Transverse colon (tissue), 4 donors: ENCODE results near the gene CACNA1C. TPM values are rescaled to one million over a fixed set of nuclear protein-coding genes. Genes with fewer than 3 reads are reported as not detected.
"Not testable (repeated sequence)": the region's sequence is repeated elsewhere in the genome, so short reads cannot be mapped to it uniquely, and the experiment has no call there.

Experiments
- DNase-seq: peaks from one replicate; pipeline ENCODE4 v3.0.0-alpha.2; 2019
- H3K27ac ChIP-seq, 4 donors: fragments of 200-600 bp; sonication (generic); 2 replicates each; pipeline ENCODE4 v1.5.1; 2016 to 2018; ENCODE audit warnings: inconsistent platforms in 4 of 4
- H3K27me3 ChIP-seq: fragments of 200-600 bp; sonication (generic); 2 replicates; pipeline ENCODE4 v1.5.1; 2017; ENCODE audit warnings: inconsistent platforms
- H3K36me3 ChIP-seq, 4 donors: fragments of 200-600 bp; sonication (generic); 2 replicates each; pipeline ENCODE4 v1.5.1; 2017 to 2019; ENCODE audit warnings: inconsistent platforms in 4 of 4
- H3K4me1 ChIP-seq, 4 donors: fragments of 200-600 bp; sonication (generic); 2 replicates each; pipeline ENCODE4 v1.5.1; 2017 to 2020; ENCODE audit warnings: inconsistent platforms in 4 of 4
- H3K4me3 ChIP-seq, 4 donors: fragments of 200-600 bp; sonication (generic); 1 replicate in 1 of 4; 2 replicates in 3 of 4; pipeline versions ENCODE4 v1.5.1 to v1.6.1; 2017 to 2019; ENCODE audit warnings: inconsistent platforms in 4 of 4
- H3K9me3 ChIP-seq, 2 donors: fragments of 200-600 bp; sonication (generic); 2 replicates each; pipeline ENCODE4 v1.5.1; 2017 to 2019; ENCODE audit warnings: inconsistent platforms in 2 of 2
- EP300 ChIP-seq: sonication (generic); formaldehyde crosslinking; IDR thresholded peaks from one replicate; pipeline ENCODE4 v1.6.1; 2017; ENCODE audit warnings: antibody characterized with exemption, low read depth
- POLR2A ChIP-seq: fragments of 450-650 bp; IDR thresholded peaks from one replicate; pipeline ENCODE4 v1.6.1; 2016; ENCODE audit warnings: antibody characterized with exemption, mild to moderate bottlenecking, moderate library complexity
- POLR2AphosphoS5 ChIP-seq, 3 donors: sonication (generic); formaldehyde crosslinking; IDR thresholded peaks; one replicate each; pipeline ENCODE4 v1.6.1; 2016; ENCODE audit warnings: antibody characterized with exemption in 3 of 3
- WGBS, 2 donors: methylation state at CpG; one replicate each; pipeline ENCODE4 v1.1.5; 2018; ENCODE audit warnings: low coverage in 1 of 2; 5-methylcytosine and 5-hydroxymethylcytosine counted together
- in situ Hi-C, 4 donors: fragments of 200-750 bp; cut with MboI; loops; one replicate each; pipeline versions ENCODE4 v1.15.0 to v1.15.1; 2017; ENCODE audit warnings: low sequenced_read_pairs in 3 of 4, low pct_ligation_motif_present in 1 of 4, low pct_unique_long_range_greater_than_20kb in 1 of 4
- intact Hi-C: fragments of 100-400 bp; cut with DNase I; formaldehyde crosslinking; loops from one replicate; pipeline ENCODE4 v1.15.1; 2023; ENCODE audit warnings: low total_unique reads
- total RNA-seq, 4 donors: library from RNA; depleted of rRNA; stranded (reverse); fragments of >200 nt; gene quantifications; one replicate each; pipeline ENCODE4 v1.1.0, GENCODE V29; 2016
- TF ChIP-seq, protein P1 (sequence below), 5 experiments: fragments of 200-600 bp in 3 of 5; fragments of 450-650 bp in 2 of 5; sonication (generic) in 3 of 5; IDR thresholded peaks; 1 replicate in 2 of 5; 2 replicates in 3 of 5; pipeline ENCODE4 v1.5.1; 2016 to 2017; ENCODE audit warnings: antibody characterized with exemption in 5 of 5, inconsistent platforms in 3 of 5, mild to moderate bottlenecking in 2 of 5, moderate library complexity in 1 of 5

The CACNA1C gene
- total RNA-seq, 4 donors from 2014 or later, result 18.8 to 35.2 (median 24.8) TPM

DNA sequence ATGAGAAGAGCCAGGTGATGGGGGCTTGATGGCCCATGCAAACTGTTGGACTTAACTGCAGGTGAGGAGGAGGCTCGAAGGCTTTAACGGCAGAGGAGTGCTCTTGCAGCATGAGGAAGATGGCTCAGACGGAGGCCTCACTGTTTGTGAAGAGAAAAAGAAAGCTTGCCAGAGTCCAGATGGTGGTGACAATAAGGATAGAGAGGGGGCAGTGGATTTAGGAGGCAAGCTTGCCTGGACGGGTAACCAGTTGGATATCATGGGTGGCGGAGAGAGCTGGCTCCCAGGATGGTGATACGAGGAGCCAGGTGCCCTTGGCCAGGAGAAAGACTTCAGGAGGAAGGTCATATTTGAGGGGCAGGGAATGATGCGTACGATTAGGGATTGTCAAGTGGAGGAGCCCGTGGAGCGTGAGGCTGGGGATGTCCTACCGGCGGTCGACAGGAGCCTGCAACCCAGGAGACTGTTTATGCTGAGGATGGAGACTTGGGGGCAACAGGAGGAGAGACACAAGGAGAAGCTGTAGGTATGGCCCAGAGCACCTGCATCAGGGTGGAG is 71.8 kb downstream of the CACNA1C start:
- intact Hi-C loops, result no loop called here
- no peak overlapping the region for H3K4me3 ChIP-seq
- in situ Hi-C loops, result no loop called here
- H3K27me3 ChIP-seq, result no peaks in the 10 kb centered on the region
- no peaks in the 10 kb centered on the region for H3K9me3 ChIP-seq
- no peak overlapping the region for H3K27ac ChIP-seq
- no peak for TF ChIP-seq POLR2A
- no peak for TF ChIP-seq POLR2AphosphoS5 (IDR thresholded peaks at IDR 0.05)
- TF ChIP-seq EP300, result no peak
- TF ChIP-seq, protein P1, sequence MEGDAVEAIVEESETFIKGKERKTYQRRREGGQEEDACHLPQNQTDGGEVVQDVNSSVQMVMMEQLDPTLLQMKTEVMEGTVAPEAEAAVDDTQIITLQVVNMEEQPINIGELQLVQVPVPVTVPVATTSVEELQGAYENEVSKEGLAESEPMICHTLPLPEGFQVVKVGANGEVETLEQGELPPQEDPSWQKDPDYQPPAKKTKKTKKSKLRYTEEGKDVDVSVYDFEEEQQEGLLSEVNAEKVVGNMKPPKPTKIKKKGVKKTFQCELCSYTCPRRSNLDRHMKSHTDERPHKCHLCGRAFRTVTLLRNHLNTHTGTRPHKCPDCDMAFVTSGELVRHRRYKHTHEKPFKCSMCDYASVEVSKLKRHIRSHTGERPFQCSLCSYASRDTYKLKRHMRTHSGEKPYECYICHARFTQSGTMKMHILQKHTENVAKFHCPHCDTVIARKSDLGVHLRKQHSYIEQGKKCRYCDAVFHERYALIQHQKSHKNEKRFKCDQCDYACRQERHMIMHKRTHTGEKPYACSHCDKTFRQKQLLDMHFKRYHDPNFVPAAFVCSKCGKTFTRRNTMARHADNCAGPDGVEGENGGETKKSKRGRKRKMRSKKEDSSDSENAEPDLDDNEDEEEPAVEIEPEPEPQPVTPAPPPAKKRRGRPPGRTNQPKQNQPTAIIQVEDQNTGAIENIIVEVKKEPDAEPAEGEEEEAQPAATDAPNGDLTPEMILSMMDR (IDR thresholded peaks at IDR 0.05), result no peak
- H3K4me1 ChIP-seq, result peaks cover 0 to 9% (median 2%) of the 10 kb centered on the region in 4 donors
- 85 to 88% methylated on average over 8 to 13 of the region's 13 CpGs for WGBS, 2 donors
- no peaks in the 10 kb centered on the region for H3K36me3 ChIP-seq
- DNase-seq, result no peak

DNA sequence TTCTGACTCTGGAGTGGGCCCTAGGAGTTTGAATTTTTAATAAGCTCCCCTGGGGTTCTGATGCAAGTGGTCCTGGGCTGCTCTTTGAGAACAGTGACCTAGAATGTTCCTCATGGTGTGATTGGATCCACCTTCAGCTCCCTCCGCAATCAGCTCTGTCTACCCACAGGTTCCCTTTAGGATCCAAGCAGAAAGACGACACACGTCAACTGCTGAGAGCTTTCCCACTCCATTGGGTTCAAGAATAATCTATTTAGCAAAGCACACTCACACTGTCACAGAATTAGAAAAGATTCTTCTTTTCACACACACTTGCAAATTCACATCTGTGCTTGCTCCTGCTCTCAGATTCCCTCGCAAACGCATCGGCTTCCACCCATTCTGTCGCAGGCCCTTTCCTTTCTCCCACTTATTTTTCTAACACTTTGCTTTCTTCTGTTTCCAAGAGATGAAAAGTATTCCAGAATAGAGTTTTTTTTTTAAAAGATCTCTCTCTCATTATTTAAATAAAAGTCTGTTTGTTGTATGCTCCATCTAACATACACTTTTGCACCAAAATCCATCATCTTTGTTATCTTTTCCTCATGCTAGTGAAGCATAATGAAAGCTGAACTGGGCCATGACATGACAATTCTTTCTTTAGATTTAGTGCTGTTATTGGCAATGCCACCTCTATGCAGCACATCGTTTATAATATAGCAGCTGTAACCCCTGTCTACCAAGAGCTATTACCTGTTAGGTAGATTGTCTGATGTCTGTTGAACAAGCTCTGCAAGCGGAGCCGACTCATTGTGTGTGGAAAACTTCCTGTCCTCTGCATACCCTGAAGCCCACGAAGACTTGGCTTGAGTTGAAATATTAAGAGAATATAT is 73.1 kb downstream of the CACNA1C start:
- DNase-seq, result no peak
- Histone ChIP-seq H3K9me3 (no peaks in the 10 kb centered on the region), H3K4me3 (no peak overlapping the region), H3K36me3 (no peaks in the 10 kb centered on the region), H3K27ac (peak overlapping the region; percentile 29 to 79 (median 58)), H3K4me1 (peaks cover 0 to 6% (median 0%) of the 10 kb centered on the region in 4 donors), H3K27me3 (no peaks in the 10 kb centered on the region)
- in situ Hi-C loops (no loop called here), intact Hi-C loops (no loop called here)
- TF ChIP-seq POLR2AphosphoS5 (IDR thresholded peaks at IDR 0.05), result no peak
- no peak for TF ChIP-seq EP300
- TF ChIP-seq, protein P1 (IDR thresholded peaks at IDR 0.05), result no peak
- 70 to 81% methylated on average over 4 to 11 of the region's 11 CpGs for WGBS, 2 donors

DNA sequence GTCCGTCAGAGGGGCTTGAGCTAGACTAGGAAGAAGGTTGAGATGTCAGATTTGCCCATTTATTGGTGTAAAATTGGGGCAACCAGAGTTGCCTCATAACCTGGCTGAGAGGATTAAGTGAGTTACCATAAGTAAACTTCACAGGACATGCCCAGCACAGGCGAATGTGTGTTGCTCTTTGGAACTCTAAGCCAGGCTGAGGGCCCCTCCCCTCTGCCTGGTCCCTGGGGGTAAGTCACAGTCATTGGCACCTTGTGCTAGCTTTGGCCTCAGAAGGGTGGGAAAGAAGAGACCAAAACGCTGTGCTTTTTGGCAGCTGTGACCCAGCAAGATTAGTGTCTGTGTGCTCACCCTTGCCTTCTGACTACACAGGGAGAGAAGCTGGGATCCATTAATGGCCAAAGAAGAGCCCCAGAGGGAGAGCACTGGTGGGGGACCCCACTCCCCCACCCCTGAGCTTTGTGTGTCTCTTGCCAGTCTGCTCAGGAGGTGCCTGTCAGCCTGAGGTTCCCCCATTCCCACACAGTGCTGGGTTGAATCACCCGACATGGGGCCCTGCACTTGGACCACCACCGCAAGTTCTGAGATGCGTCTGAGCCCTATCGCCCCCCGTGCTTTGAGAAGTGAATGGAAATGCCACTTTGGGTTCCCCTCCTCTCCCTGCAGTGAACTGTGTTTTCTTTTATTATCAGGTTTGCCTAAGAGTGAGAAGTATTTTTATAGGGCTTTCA is 74.1 kb downstream of the CACNA1C start:
- no peak for TF ChIP-seq EP300
- TF ChIP-seq, protein P1 (IDR thresholded peaks at IDR 0.05), result no peak
- TF ChIP-seq POLR2AphosphoS5 (IDR thresholded peaks at IDR 0.05), result no peak
- no peak for TF ChIP-seq POLR2A
- Histone ChIP-seq H3K4me3 (no peak overlapping the region), H3K27me3 (no peaks in the 10 kb centered on the region), H3K9me3 (no peaks in the 10 kb centered on the region), H3K27ac (peak overlapping the region; percentile 34 to 79 (median 58)), H3K4me1 (peaks cover 0 to 3% (median 0%) of the 10 kb centered on the region in 4 donors), H3K36me3 (no peaks in the 10 kb centered on the region)
- in situ Hi-C loops (no loop called here), intact Hi-C loops (no loop called here)
- no peak for DNase-seq
- WGBS, 2 donors, result 78% methylated on average over 7 of the region's 8 CpGs; no CpG with 5 or more reads in 1 of the 2 donors

DNA sequence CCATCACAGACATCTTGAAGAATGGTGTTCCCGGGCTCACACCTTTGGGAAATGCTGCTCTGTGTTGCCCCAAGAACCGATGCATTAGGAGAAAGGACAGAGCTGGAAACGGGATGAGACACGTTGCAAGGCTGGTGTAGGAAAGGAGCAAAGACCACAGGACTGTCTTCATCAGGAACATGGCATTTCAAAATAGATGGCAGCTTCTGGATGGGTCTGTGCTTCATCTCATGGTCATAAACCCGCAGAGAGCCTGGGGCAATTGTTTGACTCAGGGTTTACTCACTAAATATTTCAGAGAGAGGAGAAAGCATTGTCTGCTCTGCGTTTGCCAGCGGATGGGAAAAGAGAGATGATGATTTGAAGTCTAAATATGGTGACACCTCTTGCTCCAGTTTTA is 76.3 kb downstream of the CACNA1C start:
- WGBS, 2 donors, result 71 to 76% methylated on average over 2 to 7 of the region's 7 CpGs
- no peak for TF ChIP-seq POLR2A
- peak; percentile 58 to 88 (median 71) for TF ChIP-seq POLR2AphosphoS5 (IDR thresholded peaks at IDR 0.05)
- peak; percentile 64 for TF ChIP-seq EP300
- TF ChIP-seq, protein P1 (IDR thresholded peaks at IDR 0.05), result no peak
- Histone ChIP-seq H3K27ac (peak overlapping the region; percentile 24 to 79 (median 62)), H3K27me3 (no peaks in the 10 kb centered on the region), H3K36me3 (no peaks in the 10 kb centered on the region), H3K4me3 (no peak overlapping the region), H3K9me3 (no peaks in the 10 kb centered on the region), H3K4me1 (peaks cover 0 to 3% (median 0%) of the 10 kb centered on the region in 4 donors)
- DNase-seq, result no peak
- intact Hi-C loops (no loop called here), in situ Hi-C loops (no loop called here)

DNA sequence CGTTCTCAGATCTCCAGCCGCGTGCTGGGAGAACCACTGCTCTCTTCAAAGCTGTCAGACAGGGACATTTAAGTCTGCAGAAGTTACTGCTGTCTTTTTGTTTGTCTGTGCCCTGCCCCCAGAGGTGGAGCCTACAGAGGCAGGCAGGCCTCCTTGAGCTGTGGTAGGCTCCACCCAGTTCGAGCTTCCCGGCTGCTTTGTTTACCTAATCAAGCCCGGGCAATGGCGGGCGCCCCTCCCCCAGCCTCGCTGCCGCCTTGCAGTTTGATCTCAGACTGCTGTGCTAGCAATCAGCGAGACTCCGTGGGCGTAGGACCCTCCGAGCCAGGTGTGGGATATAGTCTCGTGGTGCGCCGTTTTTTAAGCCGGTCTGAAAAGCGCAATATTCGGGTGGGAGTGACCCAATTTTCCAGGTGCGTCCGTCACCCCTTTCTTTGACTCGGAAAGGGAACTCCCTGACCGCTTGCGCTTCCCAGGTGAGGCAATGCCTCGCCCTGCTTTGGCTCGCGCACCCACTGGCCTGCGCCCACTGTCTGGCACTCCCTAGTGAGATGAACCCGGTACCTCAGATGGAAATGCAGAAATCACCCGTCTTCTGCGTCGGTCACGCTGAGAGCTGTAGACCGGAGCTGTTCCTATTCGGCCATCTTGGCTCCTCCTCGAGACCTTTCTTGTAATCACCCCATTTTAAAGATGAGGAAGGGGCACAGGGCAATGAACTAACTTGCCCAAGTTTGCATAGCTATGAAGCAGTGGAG is 83.1 kb downstream of the CACNA1C start:
- Histone ChIP-seq H3K4me1 (peaks cover 12 to 39% (median 30%) of the 10 kb centered on the region in 4 donors), H3K27ac (peak overlapping the region; percentile 71 to 82 (median 77))
- in situ Hi-C loops, DNase-seq, H3K27me3 ChIP-seq, H3K36me3 ChIP-seq, H3K4me3 ChIP-seq, H3K9me3 ChIP-seq: not testable (repeated sequence)
- 71 to 89% methylated on average over 9 to 24 of the region's 37 CpGs for WGBS, 2 donors
- intact Hi-C loops, result loop anchor here (10.0 kb wide), 1 partner anchor 419 kb away; no protein-coding TSS in a partner anchor
